ENCODE data around the gene LSM4.
"Not testable (repeated sequence)": the region's sequence is repeated elsewhere in the genome, so short reads cannot be mapped to it uniquely, and the experiment has no call there.

Gene LSM4

DNA sequence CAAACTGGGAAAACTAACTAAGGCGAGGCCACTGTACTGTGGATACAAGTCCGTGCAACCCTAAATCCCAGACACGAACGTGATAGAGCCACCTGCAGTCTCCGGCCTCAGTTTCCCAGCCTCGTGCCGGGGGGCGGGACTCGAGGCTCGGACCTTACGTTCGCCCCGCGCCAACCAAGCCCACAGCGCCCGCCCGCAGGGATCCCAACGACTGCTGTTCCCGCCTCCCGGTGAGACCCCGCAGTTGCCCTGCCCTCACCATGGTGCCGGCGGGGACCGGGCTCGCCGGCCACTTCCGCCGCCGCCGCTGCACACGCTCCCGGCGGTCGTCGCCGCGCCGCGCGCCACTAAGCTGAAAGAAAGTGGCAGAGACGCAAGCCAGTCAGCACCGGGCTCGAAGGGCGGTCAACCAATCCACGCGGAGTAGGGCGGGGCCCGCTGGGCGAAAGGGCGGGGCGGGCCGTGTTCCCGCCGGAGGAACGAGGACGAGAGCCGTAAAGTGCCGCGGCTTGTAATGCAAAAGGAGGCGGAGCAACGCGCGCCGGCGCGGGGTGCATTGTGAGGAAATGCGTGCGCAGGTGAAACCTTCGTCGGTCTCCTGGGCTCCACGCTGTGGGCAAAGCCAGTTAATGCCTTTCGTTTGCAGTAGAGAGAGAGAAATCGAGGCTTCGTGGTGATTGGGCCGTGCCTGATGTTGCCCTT is at the start of gene LSM4:
TSS of gene LSM4 (minus strand) at position 318 of the 702 bp plus-strand sequence. CDS start at position 262, 56 bp downstream.
- DNase-seq, result peak; percentile 99

GRCh38 chr19:18368504-18369222 is 45.8 kb upstream of the LSM4 start:
- DNase-seq, result no peak

DNA sequence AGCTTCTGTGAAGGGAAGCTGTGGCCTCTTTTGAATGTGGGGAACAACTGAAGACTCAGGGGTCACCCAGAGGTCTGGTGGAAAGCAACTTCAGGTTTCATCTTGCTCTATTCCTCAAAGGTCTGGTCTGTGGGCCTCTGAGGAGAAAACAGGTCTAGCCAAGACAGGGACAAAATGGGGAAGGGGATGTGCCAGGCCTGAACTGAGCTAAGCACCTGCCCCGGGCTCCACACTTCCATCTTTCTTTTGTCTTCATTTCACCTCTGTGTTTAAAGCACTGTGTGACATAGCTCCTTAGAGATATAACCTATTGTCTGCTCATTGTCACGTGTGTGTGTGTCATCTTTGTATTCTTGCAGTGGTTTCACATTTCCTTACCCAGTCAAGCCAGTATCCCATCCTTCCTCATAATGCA is 43.2 kb upstream of the LSM4 start:
- no peak for DNase-seq

- no peak for DNase-seq
Measured at GRCh38 chr19:18364826-18365528, 42.1 kb upstream of the LSM4 start.

DNA sequence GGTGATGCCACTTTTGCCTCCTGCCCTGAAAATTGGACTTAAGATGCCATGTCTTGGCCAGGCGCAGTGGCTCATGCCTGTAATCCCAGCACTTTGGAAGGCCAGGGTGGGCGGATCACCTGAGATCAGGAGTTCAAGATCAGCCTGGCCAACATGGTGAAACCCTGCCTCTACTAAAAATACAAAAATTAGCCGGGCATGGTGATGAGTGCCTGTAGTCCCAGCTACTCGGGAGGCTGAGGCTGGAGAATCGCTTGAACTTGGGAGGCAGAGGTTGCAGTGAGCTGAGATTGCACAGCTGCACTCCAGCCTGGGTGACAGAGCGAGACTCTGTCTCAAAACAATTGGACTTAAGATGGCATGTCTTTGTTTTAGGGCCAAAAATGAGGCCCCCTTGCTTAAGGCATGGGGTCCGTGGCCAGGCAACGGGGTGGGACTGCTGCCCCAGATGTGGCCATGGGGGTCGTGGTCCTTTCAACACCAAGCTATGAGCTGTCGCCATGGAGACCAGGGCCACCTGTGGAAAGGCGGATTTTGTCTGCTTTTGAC is 41.5 kb upstream of the LSM4 start:
- not testable (repeated sequence) for DNase-seq

- no peak for DNase-seq
Measured at GRCh38 chr19:18363787-18364186, 40.9 kb upstream of the LSM4 start.

DNA sequence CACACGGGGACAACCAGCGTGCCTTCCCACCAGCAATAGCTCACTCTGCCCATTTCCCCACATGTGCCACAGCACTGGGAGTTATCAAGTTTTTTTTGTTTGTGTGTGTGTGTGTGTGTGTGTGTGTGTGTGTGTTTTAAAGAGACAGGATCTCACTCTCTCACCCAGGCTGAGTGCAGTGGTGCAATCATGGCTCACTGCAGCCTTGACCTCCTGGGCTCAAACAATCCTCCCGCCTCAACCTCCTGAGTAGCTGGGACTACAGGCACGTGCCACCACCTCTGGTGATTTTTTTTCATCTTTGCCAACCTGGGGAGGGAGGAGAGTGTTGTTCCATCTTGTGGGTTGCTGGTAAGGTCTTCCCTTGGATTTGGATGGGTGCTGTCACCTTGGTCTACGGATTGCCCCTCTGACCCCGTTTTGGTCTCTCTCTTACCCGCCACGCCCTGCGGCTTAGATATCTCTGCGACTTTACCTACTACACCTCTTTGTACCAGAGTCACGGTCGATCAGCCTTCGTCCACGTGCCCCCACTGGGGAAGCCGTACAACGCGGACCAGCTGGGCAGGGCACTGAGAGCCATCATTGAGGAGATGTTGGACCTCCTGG is 40.2 kb upstream of the LSM4 start:
- DNase-seq, result no peak

- DNase-seq, result no peak
Measured at GRCh38 chr19:18361646-18362045, 38.8 kb upstream of the LSM4 start.

- no peak for DNase-seq
Measured at GRCh38 chr19:18357041-18357440, 34.2 kb upstream of the LSM4 start.

DNA sequence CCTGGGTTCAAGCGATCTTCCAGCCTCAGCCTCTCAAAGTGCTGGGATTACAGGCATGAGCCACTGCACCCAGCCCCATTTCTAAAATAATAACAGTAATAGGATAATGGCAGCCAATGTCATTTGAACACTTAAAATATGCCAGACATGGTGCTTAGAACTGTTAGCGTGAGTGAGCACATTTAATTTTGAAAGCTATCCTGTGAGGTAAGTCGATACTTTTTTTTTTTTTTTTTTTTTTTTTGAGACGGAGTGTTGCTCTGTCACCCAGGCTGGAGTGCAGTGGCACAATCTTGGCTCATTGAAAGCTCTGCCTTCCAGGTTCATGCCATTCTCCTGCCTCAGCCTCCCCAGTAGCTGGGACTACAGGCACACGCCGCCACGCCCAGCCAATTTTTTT is 31.9 kb upstream of the LSM4 start:
- not testable (repeated sequence) for DNase-seq

GRCh38 chr19:18353378-18354005 is 30.6 kb upstream of the LSM4 start:
- no peak for DNase-seq

GRCh38 chr19:18351544-18351943 is 28.7 kb upstream of the LSM4 start:
- DNase-seq, result no peak

GRCh38 chr19:18350490-18350889 is 27.6 kb upstream of the LSM4 start:
- DNase-seq, result no peak

- DNase-seq, result no peak
Measured at GRCh38 chr19:18349524-18350128, 26.8 kb upstream of the LSM4 start.

DNA sequence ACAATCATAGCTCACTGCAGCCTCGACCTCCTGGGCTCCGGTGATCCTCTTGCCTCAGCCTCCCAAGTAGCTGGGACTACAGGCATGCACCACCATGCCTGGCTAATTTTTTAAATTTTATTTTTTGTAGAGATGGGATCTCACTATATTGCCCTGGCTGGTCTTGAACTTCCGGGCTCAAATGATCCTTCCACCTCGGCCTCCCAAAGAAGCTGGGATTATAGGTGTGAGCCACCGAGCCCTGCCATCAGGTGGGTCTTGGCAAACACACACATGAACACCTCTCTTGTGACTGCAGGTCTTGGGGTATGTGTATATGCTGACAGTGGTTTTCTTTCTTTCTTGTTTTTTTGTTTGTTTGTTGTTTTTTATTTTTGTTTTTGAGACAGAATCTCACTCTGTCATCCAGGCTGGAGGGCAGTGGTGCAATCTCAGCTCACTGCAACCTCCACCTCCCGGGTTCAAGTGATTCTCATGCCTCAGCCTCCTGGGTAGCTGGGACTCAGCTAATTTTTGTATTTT is 26.0 kb upstream of the LSM4 start:
- DNase-seq, result not testable (repeated sequence)

DNA sequence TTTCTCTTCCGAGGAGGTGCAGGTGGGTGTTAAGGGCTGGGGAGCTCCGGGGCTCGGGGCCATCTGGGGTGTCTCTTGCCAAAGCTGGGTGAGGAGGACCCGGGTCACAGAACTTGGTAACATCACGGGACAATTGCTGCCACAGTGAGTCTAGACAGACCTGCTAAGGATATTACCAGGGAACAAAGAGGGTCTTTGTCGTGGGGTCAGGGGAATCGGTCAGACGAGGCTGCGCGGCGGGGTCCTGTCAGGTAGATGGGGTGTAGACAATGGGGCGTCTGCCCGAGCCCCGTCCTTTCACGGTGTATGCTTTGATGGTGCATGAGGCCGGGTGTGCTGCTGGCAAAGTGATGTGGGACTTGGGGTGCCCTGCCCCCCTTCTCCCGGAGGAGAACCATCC is 25.3 kb upstream of the LSM4 start:
- no peak for DNase-seq

DNA sequence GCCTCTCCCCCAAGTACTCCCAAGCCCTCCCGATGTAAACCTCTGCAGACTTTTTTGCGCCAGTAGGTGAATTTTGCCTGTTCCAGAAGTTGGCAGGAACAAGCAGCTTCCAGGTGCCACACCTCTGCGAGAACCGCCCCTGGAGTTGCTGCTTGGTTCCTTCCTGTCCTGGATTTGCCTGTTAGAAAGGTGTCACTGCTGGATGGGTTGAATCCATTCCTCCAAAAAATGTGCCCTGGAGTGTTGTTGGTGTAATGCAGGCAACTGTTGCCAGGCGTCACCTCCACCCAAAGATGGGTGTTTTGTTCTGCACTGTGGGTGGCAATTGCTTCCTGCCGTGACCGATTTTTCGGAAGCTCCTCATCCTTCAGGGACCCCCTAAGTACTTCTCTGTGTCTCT is 23.2 kb upstream of the LSM4 start:
- DNase-seq, result no peak

- DNase-seq, result no peak
Measured at GRCh38 chr19:18345296-18345695, 22.4 kb upstream of the LSM4 start.

DNA sequence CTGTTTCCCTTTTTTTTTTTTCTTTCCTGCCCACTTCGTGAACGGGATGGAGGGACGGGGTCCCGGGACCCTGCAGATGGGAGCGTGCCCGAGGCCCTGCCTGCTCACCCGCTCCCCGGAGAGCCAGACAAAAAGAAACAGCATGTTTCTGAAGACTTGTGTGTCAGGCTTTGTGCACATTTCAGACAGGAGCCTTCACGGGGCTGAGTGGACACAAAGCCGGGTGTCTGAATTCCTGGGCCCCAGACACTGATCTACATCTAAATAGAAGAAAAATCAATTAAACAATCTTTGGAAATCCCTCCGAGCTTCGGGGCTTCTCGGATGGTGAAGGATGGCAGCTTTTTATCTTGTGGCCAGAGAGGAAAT is 21.7 kb upstream of the LSM4 start:
- no peak for DNase-seq

DNA sequence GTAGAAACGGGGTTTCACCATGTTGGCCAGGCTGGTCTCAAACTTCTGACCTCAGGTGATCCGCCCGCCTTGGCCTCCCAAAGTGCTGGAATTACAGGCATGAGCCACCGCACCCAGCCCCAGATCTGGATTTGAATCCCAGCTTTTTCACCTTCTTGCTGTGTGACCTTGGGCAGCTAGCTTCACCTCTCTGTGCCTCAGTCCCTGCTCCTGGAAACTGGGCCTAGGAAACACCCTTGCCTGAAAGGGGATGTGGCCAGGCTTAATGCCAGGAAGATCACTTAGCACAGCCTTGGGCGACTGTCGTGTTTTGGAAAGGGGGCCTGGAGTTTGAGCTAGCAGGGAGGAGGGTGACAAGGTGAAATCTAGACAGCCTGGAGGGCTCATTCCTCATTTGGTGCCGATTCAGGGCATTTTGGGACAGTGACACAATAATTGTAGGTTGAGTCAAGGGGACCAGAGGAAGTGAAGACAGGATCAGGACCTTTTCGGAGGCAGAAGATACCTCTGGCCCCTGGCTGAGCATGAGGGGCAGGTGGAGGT is 19.3 kb upstream of the LSM4 start:
- no peak for DNase-seq

DNA sequence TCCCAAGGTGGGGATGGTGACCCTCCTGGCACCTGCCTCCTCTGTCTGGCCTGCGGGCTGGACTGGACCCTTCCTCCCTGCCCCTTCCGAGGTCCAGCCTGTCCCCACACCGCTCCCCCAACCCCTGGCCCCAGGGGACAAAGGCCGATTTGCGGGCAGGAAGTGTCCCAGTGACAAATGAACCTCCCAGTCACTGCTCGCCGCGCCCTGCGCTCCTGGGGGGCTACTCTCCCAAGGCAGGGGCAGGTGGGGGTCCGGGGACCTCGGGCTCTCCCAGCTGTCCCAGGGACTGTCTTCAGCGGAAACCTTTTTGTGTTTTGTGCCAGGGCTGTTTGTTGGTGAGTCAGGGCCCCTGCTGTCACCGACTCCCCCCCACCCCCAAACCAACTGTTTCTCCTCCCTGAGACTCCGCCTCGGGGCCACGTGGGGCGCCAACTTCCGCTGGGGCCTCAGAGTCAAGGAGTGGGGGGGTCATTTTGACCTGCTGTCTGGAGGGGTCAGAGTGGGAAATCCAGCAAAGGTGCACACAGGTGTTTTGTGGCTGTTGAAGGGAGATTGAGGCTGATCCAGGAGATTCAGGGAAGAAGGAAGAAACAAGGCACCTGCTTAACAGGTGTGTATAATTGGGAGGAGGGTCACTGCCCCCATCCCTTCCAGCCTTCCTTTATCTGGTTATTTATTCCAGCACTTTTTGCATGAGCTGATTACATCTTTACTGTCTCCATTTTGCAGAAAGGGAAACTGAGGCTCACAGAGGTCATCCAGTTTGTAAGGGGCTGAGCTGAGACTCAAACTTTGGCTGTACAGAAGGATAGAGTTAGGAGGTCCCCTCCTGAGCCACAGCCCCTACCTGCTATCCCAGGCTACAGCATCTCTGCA is 18.4 kb upstream of the LSM4 start:
- DNase-seq, result peak; percentile 59
